HG02610 (cell line): ENCODE data around the gene INPP4A.

Source experiments
- ATAC-seq: cut with Tn5 transposase; IDR thresholded peaks from one replicate; pipeline ENCODE4 v1.9.1; 2021; ENCODE audit warnings: mild to moderate bottlenecking, moderate library complexity; ENCODE audit not compliant: unreplicated experiment

The INPP4A gene

DNA sequence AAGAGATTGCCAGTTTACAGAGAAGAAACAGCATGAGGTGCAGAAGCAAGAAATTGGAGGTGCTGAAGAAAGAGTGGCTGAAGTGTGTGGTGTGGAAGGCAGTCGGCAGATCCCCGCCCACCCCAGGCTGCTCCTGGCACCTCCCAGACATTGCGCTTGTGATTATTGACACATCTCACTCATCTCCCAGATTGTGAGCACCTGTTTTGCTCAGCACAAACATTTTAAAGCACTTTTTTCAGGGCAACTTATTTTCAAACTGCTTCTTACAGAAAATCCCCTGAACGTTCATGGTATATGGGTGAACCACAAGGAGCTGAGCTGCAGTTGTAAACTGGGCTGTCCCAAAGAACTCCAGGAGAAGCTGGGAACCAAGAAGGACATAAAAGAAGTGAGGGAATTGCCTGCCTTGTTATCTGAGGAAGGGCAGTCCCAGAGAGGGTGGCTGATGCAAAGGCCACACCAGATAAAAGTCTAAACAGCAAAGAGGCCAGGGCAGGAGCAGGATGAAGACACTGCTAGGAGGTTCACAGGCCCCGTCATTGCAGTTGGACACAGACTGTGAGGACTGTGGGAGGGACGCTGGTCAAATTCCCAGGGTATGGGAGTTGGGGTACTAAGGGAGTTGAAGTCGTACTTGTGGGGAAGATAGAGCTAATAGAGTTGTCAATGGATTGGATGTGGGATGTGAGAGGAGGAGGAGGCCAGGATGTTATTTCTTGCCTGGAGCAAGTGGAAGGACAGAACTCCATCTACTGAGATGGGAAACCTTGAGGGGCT, 65.1 kb downstream of the INPP4A start:
- no peak for ATAC-seq

GRCh38 chr2:98510322-98510662, 65.6 kb downstream of the INPP4A start:
- no peak for ATAC-seq

- ATAC-seq, result no peak
Observed at GRCh38 chr2:98511981-98512380, 67.3 kb downstream of the INPP4A start.

DNA sequence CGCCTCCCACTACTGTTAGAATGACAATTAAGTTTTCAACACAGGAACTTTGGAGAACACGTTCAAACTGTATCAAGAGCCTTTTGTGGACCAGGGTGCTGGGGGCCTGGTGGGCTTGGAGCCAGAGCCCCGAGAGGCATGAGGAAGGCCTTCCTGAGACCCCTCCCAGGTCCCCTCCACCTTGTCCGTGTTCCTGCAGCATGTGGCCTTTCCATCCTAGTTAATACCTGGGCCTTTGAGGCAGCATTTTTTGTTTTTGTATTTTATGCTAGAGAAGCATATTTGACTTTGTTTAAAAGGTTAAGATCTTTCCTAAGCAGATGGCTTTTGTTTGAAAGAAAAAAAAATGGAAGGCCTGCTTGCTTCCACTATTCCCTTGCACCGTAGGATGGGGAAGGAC, 68.0 kb downstream of the INPP4A start:
- ATAC-seq, result no peak

- ATAC-seq, result no peak
Observed at GRCh38 chr2:98514096-98514639, 69.5 kb downstream of the INPP4A start.

DNA sequence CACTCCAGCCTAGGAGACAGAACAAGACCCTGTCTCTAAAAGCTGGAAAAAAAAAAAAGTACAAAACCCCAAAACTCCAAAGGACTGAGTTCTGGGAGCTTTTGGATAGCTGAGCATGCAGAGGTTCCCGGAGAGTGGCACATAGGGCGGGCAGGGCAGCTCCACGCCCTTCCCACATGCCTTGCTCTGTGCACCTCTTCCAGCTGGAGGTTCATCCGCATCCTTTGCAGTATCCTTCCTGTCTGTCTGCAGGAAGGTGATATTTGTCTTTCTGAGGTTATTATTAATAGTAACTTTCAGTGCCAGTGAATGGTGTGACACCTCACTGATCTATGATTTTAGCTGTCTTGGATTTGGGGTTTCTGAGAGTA, 70.2 kb downstream of the INPP4A start:
- no peak for ATAC-seq

GRCh38 chr2:98515250-98515991, 70.8 kb downstream of the INPP4A start:
- peak; percentile 43 for ATAC-seq

- ATAC-seq, result no peak
Observed at GRCh38 chr2:98516571-98516970, 71.9 kb downstream of the INPP4A start.

DNA sequence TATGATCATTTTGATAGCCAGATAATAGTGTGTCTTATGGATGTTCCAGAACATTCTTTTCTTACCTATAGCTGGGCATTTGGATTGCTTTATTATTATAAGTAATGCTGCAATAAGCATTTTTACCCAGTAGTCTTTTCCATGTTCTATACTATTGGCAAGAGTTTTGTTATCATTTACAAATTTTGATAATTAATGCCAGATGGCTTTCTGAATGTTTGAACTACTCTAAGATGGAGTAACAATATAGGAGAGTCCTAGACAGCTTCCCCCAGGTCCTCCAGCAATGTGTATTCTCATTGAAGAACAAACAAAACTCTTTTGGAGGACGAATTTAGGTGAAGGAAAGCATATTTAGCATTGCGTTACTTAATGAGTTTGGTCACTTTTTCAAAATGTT, 73.0 kb downstream of the INPP4A start:
- ATAC-seq, result no peak

DNA sequence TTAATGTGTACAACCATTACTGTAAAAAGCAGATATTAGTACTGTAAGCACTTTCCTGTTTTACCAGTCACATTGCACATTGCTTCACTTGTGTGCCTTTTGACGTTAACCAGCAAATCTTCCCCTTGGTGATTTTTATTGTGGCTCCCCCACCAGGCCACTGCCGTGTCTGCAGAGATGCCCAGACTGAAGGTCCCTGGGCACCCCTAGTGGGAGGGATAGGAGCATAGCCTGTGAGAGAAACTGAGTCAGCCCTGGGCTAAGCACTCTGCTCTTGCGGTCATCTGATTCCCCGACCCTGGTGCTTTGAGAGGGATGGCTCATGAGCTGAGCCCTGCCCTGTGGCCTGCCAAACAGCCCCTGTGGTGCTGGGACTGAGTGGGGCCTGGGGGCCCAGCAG, 73.4 kb downstream of the INPP4A start:
- no peak for ATAC-seq

DNA sequence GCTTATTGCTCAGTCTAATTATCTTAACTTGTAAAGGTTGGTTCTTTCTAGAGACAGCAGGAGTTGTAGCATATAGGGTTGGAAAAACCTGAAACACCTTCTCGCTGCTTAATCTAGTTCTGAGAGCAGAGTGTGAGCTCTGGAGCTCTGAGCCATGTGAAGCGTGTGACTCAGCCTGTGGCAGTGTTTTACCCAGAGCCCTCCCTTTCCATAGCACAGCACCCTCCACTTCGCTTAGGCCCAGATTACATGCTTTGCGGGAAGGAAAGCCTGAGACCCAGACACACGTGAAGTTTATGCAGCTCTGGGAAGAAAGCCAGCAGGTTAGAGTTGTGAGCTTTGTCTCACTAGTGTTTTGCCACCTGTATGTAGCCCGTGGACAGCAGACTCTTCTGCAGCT, 74.5 kb downstream of the INPP4A start:
- no peak for ATAC-seq

GRCh38 chr2:98519851-98520250, 75.2 kb downstream of the INPP4A start:
- ATAC-seq, result no peak

DNA sequence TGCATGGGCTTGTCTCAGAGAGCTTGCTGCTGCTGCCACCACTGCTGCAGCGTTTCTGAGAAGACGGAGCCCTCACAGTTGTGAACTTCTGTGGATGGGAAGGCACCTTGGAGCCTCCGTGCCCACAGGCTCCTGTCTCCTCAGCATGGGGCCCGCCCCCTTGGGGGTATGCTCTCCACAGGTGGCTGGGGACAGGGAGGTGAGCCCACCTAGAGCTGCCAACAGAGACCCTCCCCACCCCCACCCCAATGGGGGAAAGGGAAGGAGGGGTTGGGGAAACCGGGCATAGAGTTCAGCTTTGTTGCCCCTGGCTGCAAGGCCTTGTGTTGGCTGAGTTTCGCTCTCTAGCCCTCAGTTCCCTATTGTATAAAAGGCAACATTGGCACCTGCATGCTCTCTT, 76.1 kb downstream of the INPP4A start:
- ATAC-seq, result no peak

DNA sequence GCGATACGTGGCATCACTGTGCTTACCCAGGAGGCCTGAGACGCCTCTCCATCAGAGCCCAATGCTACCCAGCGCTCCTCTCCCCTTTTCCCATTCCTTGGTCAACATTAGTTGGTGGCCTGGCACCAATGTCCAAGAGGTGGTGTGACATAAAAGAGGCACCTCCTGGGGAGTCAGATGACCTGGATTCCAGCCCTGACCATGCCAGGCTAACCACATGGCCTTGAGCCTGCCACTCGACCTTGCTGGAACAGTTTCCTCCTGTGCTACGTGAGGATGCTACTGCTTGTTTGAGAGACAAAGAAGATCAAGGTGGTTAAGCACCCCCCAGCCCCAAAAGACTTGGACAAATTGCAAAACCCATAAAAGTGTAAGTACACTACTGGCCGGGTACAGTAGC, 76.6 kb downstream of the INPP4A start:
- ATAC-seq, result no peak

DNA sequence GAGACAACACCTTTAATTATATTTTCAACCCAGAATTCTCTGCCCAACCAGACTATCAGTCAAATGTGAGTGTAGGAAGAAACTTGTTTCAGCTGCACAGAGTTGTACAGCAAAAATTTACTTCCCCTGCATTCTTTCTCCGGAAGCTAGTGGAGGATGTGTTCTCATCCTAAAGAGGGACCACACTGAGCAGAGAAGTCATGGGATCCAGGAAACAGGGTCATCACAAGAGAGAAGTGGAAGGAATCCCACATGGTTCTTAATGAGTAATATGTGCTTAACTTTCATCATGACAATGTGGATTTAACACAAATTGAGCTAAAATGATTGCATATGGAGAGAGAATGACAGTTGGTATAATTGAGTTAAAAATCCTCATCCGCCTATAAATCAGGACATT, 78.2 kb downstream of the INPP4A start:
- ATAC-seq, result no peak

DNA sequence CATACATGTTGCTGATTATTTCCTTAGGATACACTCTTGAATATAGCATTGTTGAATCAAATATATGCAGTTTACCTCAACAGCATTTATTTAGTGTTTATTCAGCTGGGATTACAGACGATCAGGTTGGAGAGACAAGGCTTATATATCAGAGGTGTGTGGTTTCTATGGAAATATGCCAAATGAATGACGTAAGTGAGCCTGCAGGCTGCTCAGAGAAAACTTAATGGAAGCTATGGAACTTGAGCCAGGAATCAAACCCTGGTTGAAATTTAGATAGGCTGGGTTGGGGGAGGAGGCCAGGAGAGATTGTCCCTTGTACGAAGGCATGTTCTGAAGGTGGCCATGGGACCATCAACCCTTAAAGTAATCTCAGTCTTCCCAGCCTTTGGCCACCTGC, 79.5 kb downstream of the INPP4A start:
- no peak for ATAC-seq

DNA sequence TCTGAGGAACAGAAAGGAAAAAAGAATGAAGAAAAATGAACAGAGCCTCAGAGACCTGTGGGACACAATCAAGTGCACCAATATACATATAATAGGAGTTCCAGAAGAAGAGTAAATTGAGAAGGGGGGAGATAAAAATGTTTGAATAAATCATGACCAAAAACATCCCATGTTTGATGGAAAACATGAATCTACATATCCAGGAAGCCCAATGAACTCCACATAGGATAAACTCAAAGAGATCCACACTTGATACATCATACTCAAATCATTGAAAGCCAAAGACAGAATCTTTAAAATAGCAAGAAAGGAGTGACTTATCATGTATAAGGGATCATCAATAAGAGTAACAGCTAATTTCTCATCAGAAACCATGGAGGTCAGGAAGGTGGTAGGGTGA, 83.7 kb downstream of the INPP4A start:
- ATAC-seq, result no peak

- ATAC-seq, result no peak
Observed at GRCh38 chr2:98530114-98530513, 85.5 kb downstream of the INPP4A start.

DNA sequence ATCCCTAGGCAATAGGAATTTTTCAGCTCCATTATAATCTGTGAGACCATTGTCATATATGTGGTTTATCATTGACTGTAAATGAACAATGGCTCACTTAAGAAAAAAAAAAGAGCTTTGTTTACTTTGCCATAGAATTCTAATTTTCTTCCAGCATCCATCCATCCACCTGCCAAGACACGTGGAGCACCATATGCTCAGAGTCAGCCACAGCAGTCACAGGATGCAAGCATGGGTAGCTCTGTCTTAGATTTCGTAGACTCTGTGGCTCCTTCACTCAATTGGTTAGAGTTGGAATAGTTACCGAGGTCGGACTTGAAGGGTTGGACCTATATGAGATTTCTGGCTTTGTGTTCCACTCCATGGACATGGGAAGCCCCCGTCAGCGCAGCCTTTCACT, 88.1 kb downstream of the INPP4A start:
- ATAC-seq, result no peak

- ATAC-seq, result no peak
Observed at GRCh38 chr2:98533547-98533946, 88.9 kb downstream of the INPP4A start.

DNA sequence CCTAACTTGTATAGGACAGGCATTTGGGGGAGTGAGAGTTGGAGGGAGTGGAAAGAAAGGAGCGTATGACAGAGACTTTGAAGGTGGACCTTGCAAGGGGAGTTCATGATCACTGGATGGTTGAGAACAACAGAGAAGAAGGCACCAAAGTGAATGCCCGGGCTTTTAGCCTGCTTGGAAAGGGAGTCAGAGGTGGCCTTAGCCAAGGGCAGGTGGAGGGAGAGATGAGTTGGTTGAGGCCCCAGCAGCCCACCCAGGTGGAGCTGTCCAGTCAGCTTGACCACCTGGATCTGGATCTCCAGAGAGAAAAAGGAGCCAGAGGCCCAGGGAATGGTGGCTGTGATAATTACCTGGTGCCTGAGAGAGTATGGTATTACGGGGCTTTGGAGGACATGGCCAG, 90.1 kb downstream of the INPP4A start:
- no peak for ATAC-seq

DNA sequence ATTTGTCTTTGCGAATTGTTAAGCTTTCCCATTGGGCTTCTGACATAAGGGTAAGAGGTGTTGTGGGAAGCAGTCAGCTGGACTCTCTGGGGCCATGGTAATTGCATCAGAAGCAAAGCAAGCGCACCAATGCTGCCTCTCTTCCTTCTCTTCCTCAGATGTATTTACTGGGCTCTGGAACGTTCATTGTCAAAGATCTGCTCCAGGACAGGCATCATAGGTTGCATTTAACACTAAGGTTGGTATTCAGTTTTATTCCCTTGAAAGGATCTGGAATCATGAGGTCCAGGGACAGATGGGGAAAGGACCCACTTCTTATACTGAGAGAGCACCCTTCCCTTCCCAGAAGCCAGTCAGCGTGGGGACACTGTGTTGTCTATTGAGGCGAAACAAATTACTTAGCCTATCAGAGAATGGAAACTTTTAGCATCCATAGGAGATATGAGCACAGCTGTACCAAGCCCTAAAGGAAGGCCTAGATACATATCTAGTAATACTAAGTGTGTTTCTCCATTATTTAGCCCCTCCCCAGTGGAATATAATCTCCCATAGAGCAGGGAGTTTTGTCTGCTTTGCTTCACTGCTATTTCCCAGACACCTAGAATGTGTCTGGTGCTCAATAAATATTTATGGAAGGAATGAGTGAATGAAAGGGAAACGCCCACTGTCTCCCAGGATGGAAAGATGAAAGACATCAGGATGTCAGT, 91.5 kb downstream of the INPP4A start:
- ATAC-seq, result no peak
